Suprapubic skin (tissue), 4 donors: ENCODE measurements around the gene MBOAT2.

ENCODE experiments used
- EP300 ChIP-seq: sonication (generic); formaldehyde crosslinking; IDR thresholded peaks from one replicate; pipeline ENCODE4 v1.6.1; 2017; ENCODE audit warnings: antibody characterized with exemption
- POLR2A ChIP-seq, 2 donors: fragments of 450-650 bp; IDR thresholded peaks; one replicate each; pipeline ENCODE4 v1.6.1; 2017; ENCODE audit warnings: antibody characterized with exemption in 2 of 2, mild to moderate bottlenecking in 2 of 2, moderate library complexity in 2 of 2
- POLR2AphosphoS5 ChIP-seq, 3 donors: sonication (generic); formaldehyde crosslinking; IDR thresholded peaks; one replicate each; pipeline ENCODE4 v1.6.1; 2017; ENCODE audit warnings: antibody characterized with exemption in 3 of 3
- TF ChIP-seq, protein P1 (sequence below), 2 donors: fragments of 200-600 bp in 1 of 2; fragments of 450-650 bp in 1 of 2; sonication (generic) in 1 of 2; IDR thresholded peaks; one replicate each; pipeline ENCODE4 v1.5.1; 2016 to 2019; ENCODE audit warnings: antibody characterized with exemption in 2 of 2, mild to moderate bottlenecking in 1 of 2, moderate library complexity in 1 of 2

DNA sequence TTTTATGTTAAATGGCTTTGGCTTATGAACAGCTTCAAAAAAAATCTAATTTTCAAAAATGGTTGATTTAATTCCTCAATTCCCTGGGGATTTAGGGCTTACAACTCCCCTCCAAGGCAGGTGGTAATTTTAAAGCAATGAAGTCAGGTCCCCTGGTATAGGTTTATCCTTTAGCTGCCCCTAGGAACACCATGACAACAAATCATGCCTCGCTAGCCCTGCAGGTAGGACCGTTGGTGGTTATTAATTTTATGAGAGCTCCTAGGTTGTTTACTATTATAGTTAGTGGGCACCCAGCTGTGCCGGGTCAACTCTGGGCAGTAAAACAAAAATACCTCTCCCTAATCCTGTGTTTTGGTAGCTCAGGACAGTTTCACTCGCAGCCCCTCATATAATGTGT lies 26.2 kb upstream of the MBOAT2 start:
- TF ChIP-seq, protein P1, sequence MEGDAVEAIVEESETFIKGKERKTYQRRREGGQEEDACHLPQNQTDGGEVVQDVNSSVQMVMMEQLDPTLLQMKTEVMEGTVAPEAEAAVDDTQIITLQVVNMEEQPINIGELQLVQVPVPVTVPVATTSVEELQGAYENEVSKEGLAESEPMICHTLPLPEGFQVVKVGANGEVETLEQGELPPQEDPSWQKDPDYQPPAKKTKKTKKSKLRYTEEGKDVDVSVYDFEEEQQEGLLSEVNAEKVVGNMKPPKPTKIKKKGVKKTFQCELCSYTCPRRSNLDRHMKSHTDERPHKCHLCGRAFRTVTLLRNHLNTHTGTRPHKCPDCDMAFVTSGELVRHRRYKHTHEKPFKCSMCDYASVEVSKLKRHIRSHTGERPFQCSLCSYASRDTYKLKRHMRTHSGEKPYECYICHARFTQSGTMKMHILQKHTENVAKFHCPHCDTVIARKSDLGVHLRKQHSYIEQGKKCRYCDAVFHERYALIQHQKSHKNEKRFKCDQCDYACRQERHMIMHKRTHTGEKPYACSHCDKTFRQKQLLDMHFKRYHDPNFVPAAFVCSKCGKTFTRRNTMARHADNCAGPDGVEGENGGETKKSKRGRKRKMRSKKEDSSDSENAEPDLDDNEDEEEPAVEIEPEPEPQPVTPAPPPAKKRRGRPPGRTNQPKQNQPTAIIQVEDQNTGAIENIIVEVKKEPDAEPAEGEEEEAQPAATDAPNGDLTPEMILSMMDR (IDR thresholded peaks at IDR 0.05), result no peak
- TF ChIP-seq EP300 (no peak), POLR2A (IDR thresholded peaks at IDR 0.05) (no peak), POLR2AphosphoS5 (IDR thresholded peaks at IDR 0.05) (no peak)
